Osteoblast (primary cell): Measurements from ENCODE around the gene C1orf105. TPM values are rescaled to one million over a fixed set of nuclear protein-coding genes. Genes with fewer than 3 reads are reported as not detected.

ENCODE experiments used
- DNase-seq: peaks from one replicate; pipeline ENCODE4 v3.0.0; 2011; ENCODE audit warnings: low spot score, mixed read lengths; ENCODE audit not compliant: insufficient read length; ENCODE audit errors: missing footprints
- H2AFZ ChIP-seq: 2 replicates; pipeline ENCODE4 v1.6.0; 2011; ENCODE audit warnings: mild to moderate bottlenecking, low read length
- H3K27ac ChIP-seq: 2 replicates; pipeline ENCODE4 v1.5.1; 2011; ENCODE audit warnings: mild to moderate bottlenecking, low read depth, low read length, moderate library complexity
- H3K27me3 ChIP-seq: 2 replicates; pipeline ENCODE4 v1.6.0; 2012; ENCODE audit warnings: mild to moderate bottlenecking, control low read depth, inconsistent platforms, low read length, moderate library complexity; ENCODE audit not compliant: insufficient read depth
- H3K36me3 ChIP-seq: 2 replicates; pipeline ENCODE4 v1.5.1; 2011; ENCODE audit warnings: mild to moderate bottlenecking, low read length, control low read depth, moderate library complexity; ENCODE audit not compliant: insufficient read depth
- H3K4me1 ChIP-seq: 2 replicates; pipeline ENCODE4 v1.5.1; 2011; ENCODE audit warnings: mild to moderate bottlenecking, low read length, control low read depth, moderate library complexity; ENCODE audit not compliant: insufficient read depth
- H3K4me2 ChIP-seq: 2 replicates; pipeline ENCODE4 v1.6.0; 2011; ENCODE audit warnings: mild to moderate bottlenecking, low read length; ENCODE audit not compliant: insufficient read depth
- H3K4me3 ChIP-seq: fragments of 200-600 bp; sonication (generic); 3 replicates; pipeline ENCODE4 v1.5.1; 2012; ENCODE audit warnings: mild to moderate bottlenecking, low read length, inconsistent platforms; ENCODE audit not compliant: insufficient read depth
- H3K79me2 ChIP-seq: 2 replicates; pipeline ENCODE4 v1.6.0; 2012; ENCODE audit warnings: mild to moderate bottlenecking, low read length, control low read depth, inconsistent platforms; ENCODE audit not compliant: insufficient read depth
- H3K9me3 ChIP-seq: 2 replicates; pipeline ENCODE4 v1.5.1; 2011; ENCODE audit warnings: low read depth, low read length, control low read depth
- H4K20me1 ChIP-seq: 2 replicates; pipeline ENCODE4 v1.6.0; 2012; ENCODE audit warnings: mild to moderate bottlenecking, low read length, control low read depth; ENCODE audit not compliant: insufficient read depth
- CTCF ChIP-seq: IDR thresholded peaks from 2 replicates; pipeline ENCODE4 v1.5.1; 2011; ENCODE audit warnings: mild to moderate bottlenecking, low read depth, low read length, moderate library complexity; ENCODE audit errors: extremely low read depth
- total RNA-seq: library from RNA; depleted of rRNA; stranded (reverse); fragments of >200 nt; gene quantifications from 2 replicates; pipeline ENCODE4 v1.2.3, GENCODE V29; 2012

C1orf105 gene
- total RNA-seq, 1 donor, result not detected

GRCh38 chr1:172417557-172417956 is 2.9 kb upstream of the C1orf105 start:
- no peak for DNase-seq
- Histone ChIP-seq H3K36me3 (no peaks in the 10 kb centered on the region), H2AFZ (no peak overlapping the region), H3K4me3 (no peak overlapping the region), H3K79me2 (no peaks in the 10 kb centered on the region), H3K4me1 (no peaks in the 10 kb centered on the region), H3K4me2 (no peak overlapping the region), H4K20me1 (no peaks in the 10 kb centered on the region), H3K9me3 (no peaks in the 10 kb centered on the region), H3K27ac (no peak overlapping the region), H3K27me3 (no peaks in the 10 kb centered on the region)
- TF ChIP-seq CTCF, result no peak

- H3K4me2 ChIP-seq, result no peak overlapping the region
- H3K36me3 ChIP-seq, result no peaks in the 10 kb centered on the region
- H3K79me2 ChIP-seq, result no peaks in the 10 kb centered on the region
- H3K9me3 ChIP-seq, result no peaks in the 10 kb centered on the region
- no peak overlapping the region for H3K4me3 ChIP-seq
- H3K27me3 ChIP-seq, result no peaks in the 10 kb centered on the region
- no peaks in the 10 kb centered on the region for H4K20me1 ChIP-seq
- DNase-seq, result no peak
- H2AFZ ChIP-seq, result no peak overlapping the region
- H3K27ac ChIP-seq, result no peak overlapping the region
- TF ChIP-seq CTCF, result no peak
- no peaks in the 10 kb centered on the region for H3K4me1 ChIP-seq
Observed at GRCh38 chr1:172421974-172422604, 1.6 kb downstream of the C1orf105 start.

- H2AFZ ChIP-seq, result no peak overlapping the region
- H3K4me3 ChIP-seq, result no peak overlapping the region
- H4K20me1 ChIP-seq, result no peaks in the 10 kb centered on the region
- no peaks in the 10 kb centered on the region for H3K4me1 ChIP-seq
- no peaks in the 10 kb centered on the region for H3K36me3 ChIP-seq
- H3K27me3 ChIP-seq, result no peaks in the 10 kb centered on the region
- TF ChIP-seq CTCF, result no peak
- no peaks in the 10 kb centered on the region for H3K9me3 ChIP-seq
- no peak overlapping the region for H3K27ac ChIP-seq
- H3K79me2 ChIP-seq, result no peaks in the 10 kb centered on the region
- no peak for DNase-seq
- no peak overlapping the region for H3K4me2 ChIP-seq
Observed at GRCh38 chr1:172423336-172423735, 2.9 kb downstream of the C1orf105 start.

GRCh38 chr1:172425339-172425738 is 4.9 kb downstream of the C1orf105 start:
- no peaks in the 10 kb centered on the region for H3K27me3 ChIP-seq
- no peak overlapping the region for H2AFZ ChIP-seq
- H3K9me3 ChIP-seq, result no peaks in the 10 kb centered on the region
- H3K4me2 ChIP-seq, result no peak overlapping the region
- H3K79me2 ChIP-seq, result no peaks in the 10 kb centered on the region
- H3K4me1 ChIP-seq, result no peaks in the 10 kb centered on the region
- no peak overlapping the region for H3K4me3 ChIP-seq
- no peaks in the 10 kb centered on the region for H3K36me3 ChIP-seq
- no peak for TF ChIP-seq CTCF
- no peaks in the 10 kb centered on the region for H4K20me1 ChIP-seq
- H3K27ac ChIP-seq, result no peak overlapping the region
- no peak for DNase-seq
